RWPE2 (cell line): Measurements from ENCODE around the gene ZNF132.
"Not testable (repeated sequence)": the region's sequence is repeated elsewhere in the genome, so short reads cannot be mapped to it uniquely, and the experiment has no call there.

Experiments
- ATAC-seq: fragments of 200-7000 bp; cut with Tn5 transposase; 3 replicates; pipeline ENCODE4 v1.9.1; 2021; ENCODE audit warnings: low read depth
- DNase-seq: peaks from one replicate; pipeline ENCODE4 v3.0.0-alpha.2; 2020; ENCODE audit warnings: low spot score
- H3K27ac ChIP-seq: fragments of 450-650 bp; 2 replicates; pipeline ENCODE4 v1.5.1; 2017; ENCODE audit warnings: mild to moderate bottlenecking; ENCODE audit not compliant: poor library complexity, severe bottlenecking
- H3K27me3 ChIP-seq: fragments of 250-450 bp; sonication (Bioruptor Pico); 2 replicates; pipeline ENCODE4 v1.5.1; 2021; ENCODE audit warnings: mild to moderate bottlenecking, moderate library complexity; ENCODE audit not compliant: insufficient read depth, poor library complexity, severe bottlenecking
- H3K36me3 ChIP-seq: fragments of 250-450 bp; sonication (Bioruptor Pico); 2 replicates; pipeline ENCODE4 v1.5.1; 2020; ENCODE audit warnings: low read depth, mild to moderate bottlenecking, moderate library complexity
- H3K4me1 ChIP-seq: fragments of 250-450 bp; sonication (Bioruptor Pico); 2 replicates; pipeline ENCODE4 v1.5.1; 2021; ENCODE audit warnings: mild to moderate bottlenecking, moderate library complexity; ENCODE audit not compliant: insufficient read depth, poor library complexity, severe bottlenecking
- H3K4me3 ChIP-seq: fragments of 250-450 bp; sonication (Bioruptor Pico); 2 replicates; pipeline ENCODE4 v1.5.1; 2021; ENCODE audit warnings: mild to moderate bottlenecking, moderate library complexity; ENCODE audit not compliant: severe bottlenecking
- H3K9me3 ChIP-seq: fragments of 250-450 bp; sonication (Bioruptor Pico); 2 replicates; pipeline ENCODE4 v1.5.1; 2021; ENCODE audit warnings: mild to moderate bottlenecking, moderate library complexity; ENCODE audit not compliant: severe bottlenecking
- CTCF ChIP-seq: fragments of 450-650 bp; IDR thresholded peaks from one replicate; pipeline ENCODE4 v1.5.1; 2017; ENCODE audit warnings: mild to moderate bottlenecking, moderate library complexity; ENCODE audit not compliant: poor library complexity, severe bottlenecking

The ZNF132 gene

GRCh38 chr19:58473775-58474174 is 33.8 kb upstream of the ZNF132 start:
- ATAC-seq: no peak
- H3K4me1 ChIP-seq: peaks cover 5% of the 10 kb centered on the region
- peaks cover 17% of the 10 kb centered on the region for H3K36me3 ChIP-seq
- H3K27me3 ChIP-seq: no peaks in the 10 kb centered on the region
- no peaks in the 10 kb centered on the region for H3K9me3 ChIP-seq
- peak overlapping the region; percentile 61 for H3K27ac ChIP-seq
- no peak for DNase-seq
- H3K4me3 ChIP-seq: no peak overlapping the region
- TF ChIP-seq CTCF: no peak

- Histone ChIP-seq H3K4me1 (peaks cover 5% of the 10 kb centered on the region), H3K4me3 (no peak overlapping the region), H3K9me3 (no peaks in the 10 kb centered on the region), H3K36me3 (peaks cover 18% of the 10 kb centered on the region), H3K27me3 (no peaks in the 10 kb centered on the region), H3K27ac (no peak overlapping the region)
- ATAC-seq: no peak
- no peak for TF ChIP-seq CTCF
- DNase-seq: no peak
Observed at GRCh38 chr19:58471736-58472135, 31.8 kb upstream of the ZNF132 start.

GRCh38 chr19:58470837-58471543 is 31.0 kb upstream of the ZNF132 start:
- not testable (repeated sequence) for H3K27me3 ChIP-seq, H3K27ac ChIP-seq, H3K4me1 ChIP-seq, H3K9me3 ChIP-seq, DNase-seq, ATAC-seq, H3K4me3 ChIP-seq
- H3K36me3 ChIP-seq: peaks cover 18% of the 10 kb centered on the region

GRCh38 chr19:58469241-58470013 is 29.5 kb upstream of the ZNF132 start:
- no peak for TF ChIP-seq CTCF
- Histone ChIP-seq H3K9me3 (no peaks in the 10 kb centered on the region), H3K4me3 (no peak overlapping the region), H3K27me3 (no peaks in the 10 kb centered on the region), H3K4me1 (peaks cover 3% of the 10 kb centered on the region), H3K27ac (no peak overlapping the region), H3K36me3 (peaks cover 18% of the 10 kb centered on the region)
- DNase-seq (no peak), ATAC-seq (no peak)

- peak overlapping the region; percentile 14 for H3K4me3 ChIP-seq
Observed at GRCh38 chr19:58468216-58468839, 28.4 kb upstream of the ZNF132 start.

More at GRCh38 chr19:58468216-58468839, 28.4 kb upstream of the ZNF132 start:
- ATAC-seq: no peak
- Histone ChIP-seq H3K27me3 (no peaks in the 10 kb centered on the region), H3K27ac (peak overlapping the region; percentile 39), H3K9me3 (no peaks in the 10 kb centered on the region), H3K4me1 (no peaks in the 10 kb centered on the region), H3K36me3 (peaks cover 18% of the 10 kb centered on the region)
- no peak for TF ChIP-seq CTCF
- DNase-seq: no peak
